ENCODE measurements around the gene HRH2.

The HRH2 gene, protein sequence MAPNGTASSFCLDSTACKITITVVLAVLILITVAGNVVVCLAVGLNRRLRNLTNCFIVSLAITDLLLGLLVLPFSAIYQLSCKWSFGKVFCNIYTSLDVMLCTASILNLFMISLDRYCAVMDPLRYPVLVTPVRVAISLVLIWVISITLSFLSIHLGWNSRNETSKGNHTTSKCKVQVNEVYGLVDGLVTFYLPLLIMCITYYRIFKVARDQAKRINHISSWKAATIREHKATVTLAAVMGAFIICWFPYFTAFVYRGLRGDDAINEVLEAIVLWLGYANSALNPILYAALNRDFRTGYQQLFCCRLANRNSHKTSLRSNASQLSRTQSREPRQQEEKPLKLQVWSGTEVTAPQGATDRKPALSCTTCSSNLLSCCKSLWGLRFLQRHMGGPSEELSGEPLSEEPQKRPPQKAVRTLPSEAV

DNA sequence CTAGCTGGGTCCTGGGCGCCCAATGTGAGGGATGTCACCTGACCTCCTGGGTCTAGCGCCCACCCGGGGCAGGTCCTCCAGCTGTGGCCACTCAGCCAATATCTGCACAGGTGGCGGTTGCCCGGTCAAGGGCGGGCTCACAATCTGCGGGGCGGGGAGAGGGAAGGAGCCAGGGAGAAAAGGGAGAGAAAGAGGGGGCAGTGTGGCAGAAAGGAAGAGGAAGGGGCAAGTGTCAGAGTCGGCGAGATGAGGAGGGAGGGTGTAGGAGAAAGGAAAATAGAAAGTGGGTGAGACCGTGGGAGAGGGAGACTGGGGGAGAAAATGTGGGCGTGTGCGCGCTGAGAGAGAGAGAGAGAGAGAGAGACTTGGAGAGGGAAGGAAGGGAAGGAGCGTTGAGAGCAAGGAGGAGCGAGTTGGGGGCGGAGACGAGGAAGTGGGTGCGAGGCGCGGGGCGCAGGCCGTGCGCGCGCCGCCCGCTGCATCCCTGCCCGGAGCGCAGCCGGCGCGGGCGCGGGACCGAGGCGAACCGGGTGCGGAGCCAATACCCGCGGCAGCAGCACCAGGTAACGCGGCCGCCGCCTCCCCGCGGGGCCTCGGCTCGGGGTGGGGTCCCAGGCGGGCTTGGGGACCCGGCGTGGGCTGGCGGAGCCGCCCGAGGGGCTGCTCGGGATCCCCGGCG lies at the start of gene HRH2:
HRH2 (plus strand) TSS at position 479 of the 679 bp plus-strand sequence. CDS start 25,163 bp downstream, outside the sequence.
- TF ChIP-seq CTCF (IDR thresholded peaks at IDR 0.05; ENCODE audit: unreplicated experiment in 3 of 3), result no peak
- Mint-ChIP-seq H3K4me3 (peak within 1 kb of the TSS; percentile 85), H3K4me1 (peaks cover 6% of the 10 kb centered on the region), H3K36me3 (ENCODE audit: low read depth) (no peaks in the 10 kb centered on the region), H3K27me3 (ENCODE audit: low read depth) (peaks cover 67% of the 10 kb centered on the region), H3K27ac (peak within 1 kb of the TSS in 1 of 3 experiments; percentile 27), H3K9me3 (no peaks in the 10 kb centered on the region)

DNA sequence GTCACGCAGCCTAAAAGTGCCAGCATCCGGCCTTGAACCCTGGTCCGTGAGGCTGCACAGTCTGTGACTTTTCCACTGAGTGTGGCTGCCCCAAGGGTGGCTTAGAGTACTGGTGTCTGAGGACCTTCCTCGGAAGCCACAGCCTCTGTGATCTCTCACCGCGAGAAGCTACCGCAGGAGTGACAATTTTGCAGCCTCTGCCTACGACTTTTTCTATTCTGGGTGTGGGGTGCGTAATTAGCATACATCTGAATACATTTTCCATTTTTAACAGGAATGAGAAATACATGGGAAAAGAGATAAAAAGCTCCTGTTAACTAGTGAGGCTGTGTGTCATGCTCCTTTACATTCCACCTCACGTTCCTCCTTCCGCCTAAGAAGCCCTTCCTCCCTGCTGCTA lies 48.3 kb upstream of the HRH2 start:
- peaks cover 7% of the 10 kb centered on the region for H3K9me3 Mint-ChIP-seq
- TF ChIP-seq CTCF (IDR thresholded peaks at IDR 0.05; ENCODE audit: unreplicated experiment in 3 of 3), result no peak
- no peak overlapping the region for H3K27ac Mint-ChIP-seq
- no peak overlapping the region for H3K4me3 Mint-ChIP-seq
- peaks cover 5% of the 10 kb centered on the region for H3K4me1 Mint-ChIP-seq
- no peaks in the 10 kb centered on the region for H3K36me3 Mint-ChIP-seq (ENCODE audit: low read depth)
- peaks cover 30% of the 10 kb centered on the region for H3K27me3 Mint-ChIP-seq (ENCODE audit: low read depth)

- Mint-ChIP-seq H3K4me1 (peaks cover 8% of the 10 kb centered on the region), H3K36me3 (ENCODE audit: low read depth) (no peaks in the 10 kb centered on the region), H3K27ac (no peak overlapping the region), H3K4me3 (no peak overlapping the region), H3K9me3 (peaks cover under 1% of the 10 kb centered on the region), H3K27me3 (ENCODE audit: low read depth) (peaks cover 27% of the 10 kb centered on the region)
- TF ChIP-seq CTCF (IDR thresholded peaks at IDR 0.05; ENCODE audit: unreplicated experiment in 3 of 3), result no peak
These were observed 47.5 kb upstream of the HRH2 start for GRCh38 chr5:175610381-175610780.

DNA sequence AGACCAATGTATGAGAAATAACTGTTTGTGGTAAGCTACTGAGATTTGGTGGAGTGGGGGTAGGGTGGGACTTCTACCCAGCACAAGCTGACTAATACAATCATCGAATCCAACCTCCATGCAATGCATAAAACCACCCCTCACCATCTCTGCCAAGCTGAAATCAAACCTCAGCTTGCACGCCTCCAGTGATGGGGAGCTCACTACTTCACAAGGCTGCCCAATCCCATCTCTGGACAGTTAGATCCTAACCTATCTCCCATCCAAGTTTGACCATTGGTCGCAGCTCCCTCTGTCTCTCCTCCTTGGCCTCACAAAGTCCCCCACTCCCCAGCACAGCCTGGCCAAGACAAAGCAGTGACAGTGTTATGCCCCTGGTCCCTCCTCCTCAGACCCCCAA lies 47.0 kb upstream of the HRH2 start:
- H3K27me3 Mint-ChIP-seq (ENCODE audit: low read depth), result peaks cover 27% of the 10 kb centered on the region
- H3K36me3 Mint-ChIP-seq (ENCODE audit: low read depth), result no peaks in the 10 kb centered on the region
- H3K4me3 Mint-ChIP-seq, result no peak overlapping the region
- peaks cover 8% of the 10 kb centered on the region for H3K4me1 Mint-ChIP-seq
- H3K9me3 Mint-ChIP-seq, result no peaks in the 10 kb centered on the region
- no peak overlapping the region for H3K27ac Mint-ChIP-seq
- TF ChIP-seq CTCF (IDR thresholded peaks at IDR 0.05; ENCODE audit: unreplicated experiment in 3 of 3), result no peak

DNA sequence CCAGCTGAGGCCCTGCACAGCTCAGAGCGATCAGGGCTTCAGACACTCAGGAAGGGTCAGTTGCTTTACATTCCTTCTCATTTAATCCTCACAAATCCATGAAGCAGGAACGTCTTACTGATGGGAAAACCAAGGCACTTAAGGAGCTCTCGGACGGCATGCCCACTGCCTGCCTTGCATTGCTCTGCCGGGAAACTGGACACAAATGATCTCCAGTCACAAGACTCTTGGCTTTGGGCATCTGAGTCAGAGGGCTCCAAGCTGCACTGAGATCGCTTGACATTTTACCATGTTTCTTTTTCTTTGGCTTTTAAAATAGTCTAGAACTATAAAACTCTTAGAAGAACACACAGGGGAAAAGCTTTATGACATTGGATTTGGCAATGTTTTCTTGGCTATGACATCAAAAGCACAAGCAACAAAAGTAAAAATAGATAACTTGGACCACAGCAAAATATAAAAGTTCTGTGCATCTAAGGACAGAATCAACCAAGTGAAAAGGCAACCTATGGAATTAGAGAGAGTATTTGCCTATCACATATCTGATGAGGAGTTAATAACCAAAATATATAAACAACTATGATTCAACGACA lies 43.6 kb upstream of the HRH2 start:
- TF ChIP-seq CTCF (IDR thresholded peaks at IDR 0.05; ENCODE audit: unreplicated experiment in 3 of 3), result no peak
- H3K27me3 Mint-ChIP-seq (ENCODE audit: low read depth), result peaks cover 23% of the 10 kb centered on the region
- peaks cover 8% of the 10 kb centered on the region for H3K4me1 Mint-ChIP-seq
- H3K4me3 Mint-ChIP-seq, result no peak overlapping the region
- H3K9me3 Mint-ChIP-seq, result no peaks in the 10 kb centered on the region
- no peaks in the 10 kb centered on the region for H3K36me3 Mint-ChIP-seq (ENCODE audit: low read depth)
- H3K27ac Mint-ChIP-seq, result peak overlapping the region in 1 of 3 experiments; percentile 60

Measured in nephron (organoid).